Mammary epithelial cell (primary cell): Measurements from ENCODE around the gene KCNIP4.

Source experiments
- EZH2 ChIP-seq: IDR thresholded peaks from 2 replicates; pipeline ENCODE4 v1.6.1; 2012; ENCODE audit warnings: low read length, inconsistent platforms, borderline replicate concordance
- TF ChIP-seq, protein P1 (sequence below), 2 donors: IDR thresholded peaks in 1 of 2; conservative IDR thresholded peaks in 1 of 2; 2 replicates each; pipeline ENCODE4 v1.5.1; 2011 to 2012; ENCODE audit warnings: inconsistent platforms in 2 of 2, low read length in 2 of 2, mild to moderate bottlenecking in 2 of 2, control low read depth in 1 of 2, low read depth in 1 of 2; ENCODE audit not compliant: insufficient read depth in 1 of 2; ENCODE audit errors: extremely low read depth in 1 of 2

DNA sequence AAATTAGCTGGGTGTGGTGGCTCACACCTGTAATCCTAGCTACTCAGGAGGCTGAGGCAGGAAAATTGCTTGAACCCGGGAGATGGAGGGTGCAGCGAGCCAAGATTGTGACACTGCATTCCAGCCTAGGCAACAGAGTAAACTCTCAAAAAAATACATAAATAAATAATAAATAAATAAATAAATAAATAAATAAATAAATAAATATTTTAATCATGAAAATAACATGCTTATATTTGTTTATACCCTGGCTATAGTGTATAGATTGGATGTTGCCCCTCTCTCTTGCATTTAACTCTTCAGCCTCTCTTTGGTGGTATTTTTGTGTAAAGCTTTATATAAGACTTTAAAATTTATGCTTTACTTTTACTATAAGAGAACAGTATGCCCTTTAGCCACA is 51.8 kb downstream of the KCNIP4 start:
- TF ChIP-seq, protein P1, sequence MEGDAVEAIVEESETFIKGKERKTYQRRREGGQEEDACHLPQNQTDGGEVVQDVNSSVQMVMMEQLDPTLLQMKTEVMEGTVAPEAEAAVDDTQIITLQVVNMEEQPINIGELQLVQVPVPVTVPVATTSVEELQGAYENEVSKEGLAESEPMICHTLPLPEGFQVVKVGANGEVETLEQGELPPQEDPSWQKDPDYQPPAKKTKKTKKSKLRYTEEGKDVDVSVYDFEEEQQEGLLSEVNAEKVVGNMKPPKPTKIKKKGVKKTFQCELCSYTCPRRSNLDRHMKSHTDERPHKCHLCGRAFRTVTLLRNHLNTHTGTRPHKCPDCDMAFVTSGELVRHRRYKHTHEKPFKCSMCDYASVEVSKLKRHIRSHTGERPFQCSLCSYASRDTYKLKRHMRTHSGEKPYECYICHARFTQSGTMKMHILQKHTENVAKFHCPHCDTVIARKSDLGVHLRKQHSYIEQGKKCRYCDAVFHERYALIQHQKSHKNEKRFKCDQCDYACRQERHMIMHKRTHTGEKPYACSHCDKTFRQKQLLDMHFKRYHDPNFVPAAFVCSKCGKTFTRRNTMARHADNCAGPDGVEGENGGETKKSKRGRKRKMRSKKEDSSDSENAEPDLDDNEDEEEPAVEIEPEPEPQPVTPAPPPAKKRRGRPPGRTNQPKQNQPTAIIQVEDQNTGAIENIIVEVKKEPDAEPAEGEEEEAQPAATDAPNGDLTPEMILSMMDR (conservative IDR thresholded peaks at IDR 0.05 in 1 of 2, IDR thresholded peaks at IDR 0.05 in 1 of 2; ENCODE audit: extremely low read depth in 1 of 2, insufficient read depth in 1 of 2, low read depth in 1 of 2, low read length in 2 of 2): no peak
- no peak for TF ChIP-seq EZH2
